Upper lobe of left lung (tissue), 4 donors: ENCODE measurements around the gene ALPG.

Experiments
- CTCF ChIP-seq, 6 experiments: fragments of 450-650 bp in 4 of 6; fragments of 200-600 bp in 2 of 6; sonication (generic) in 2 of 6; IDR thresholded peaks; one replicate each; pipeline ENCODE4 v1.5.1; 2016 to 2019; ENCODE audit warnings: antibody characterized with exemption in 6 of 6
- EP300 ChIP-seq, 4 donors: sonication (generic); formaldehyde crosslinking; IDR thresholded peaks; one replicate each; pipeline ENCODE4 v1.5.1; 2017; ENCODE audit warnings: antibody characterized with exemption in 4 of 4, control low read depth in 2 of 4

- TF ChIP-seq CTCF (IDR thresholded peaks at IDR 0.05) (no peak), EP300 (IDR thresholded peaks at IDR 0.05) (no peak)
These were observed 25.3 kb downstream of the ALPG start for GRCh38 chr2:232431705-232432590.
